ENCODE data around the gene PPARG. TPM values are rescaled to one million over a fixed set of nuclear protein-coding genes. Genes with fewer than 3 reads are reported as not detected.
"Not testable (repeated sequence)": the region's sequence is repeated elsewhere in the genome, so short reads cannot be mapped to it uniquely, and the experiment has no call there.

PPARG gene
- total RNA-seq, 1 donor from 2014 or later = 28.5 TPM

GRCh38 chr3:12280357-12280806, 8.5 kb upstream of the PPARG start:
- Histone ChIP-seq H3K27me3 (no peaks in the 10 kb centered on the region), H3K4me1 (no peaks in the 10 kb centered on the region), H3K36me3 (no peaks in the 10 kb centered on the region), H3K27ac (no peak overlapping the region), H3K4me3 (no peak overlapping the region), H3K9me3 (no peaks in the 10 kb centered on the region)
- intact Hi-C loops (cut with DNase I) = no loop called here
- TF ChIP-seq POLR2A (IDR thresholded peaks at IDR 0.05) = no peak
- TF ChIP-seq, protein P1, sequence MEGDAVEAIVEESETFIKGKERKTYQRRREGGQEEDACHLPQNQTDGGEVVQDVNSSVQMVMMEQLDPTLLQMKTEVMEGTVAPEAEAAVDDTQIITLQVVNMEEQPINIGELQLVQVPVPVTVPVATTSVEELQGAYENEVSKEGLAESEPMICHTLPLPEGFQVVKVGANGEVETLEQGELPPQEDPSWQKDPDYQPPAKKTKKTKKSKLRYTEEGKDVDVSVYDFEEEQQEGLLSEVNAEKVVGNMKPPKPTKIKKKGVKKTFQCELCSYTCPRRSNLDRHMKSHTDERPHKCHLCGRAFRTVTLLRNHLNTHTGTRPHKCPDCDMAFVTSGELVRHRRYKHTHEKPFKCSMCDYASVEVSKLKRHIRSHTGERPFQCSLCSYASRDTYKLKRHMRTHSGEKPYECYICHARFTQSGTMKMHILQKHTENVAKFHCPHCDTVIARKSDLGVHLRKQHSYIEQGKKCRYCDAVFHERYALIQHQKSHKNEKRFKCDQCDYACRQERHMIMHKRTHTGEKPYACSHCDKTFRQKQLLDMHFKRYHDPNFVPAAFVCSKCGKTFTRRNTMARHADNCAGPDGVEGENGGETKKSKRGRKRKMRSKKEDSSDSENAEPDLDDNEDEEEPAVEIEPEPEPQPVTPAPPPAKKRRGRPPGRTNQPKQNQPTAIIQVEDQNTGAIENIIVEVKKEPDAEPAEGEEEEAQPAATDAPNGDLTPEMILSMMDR (IDR thresholded peaks at IDR 0.05) = no peak
- TF ChIP-seq POLR2AphosphoS5 (IDR thresholded peaks at IDR 0.05; ENCODE audit: insufficient read depth in 1 of 2, low read depth in 1 of 2) = no peak
- no peak for DNase-seq (ENCODE audit: extremely low spot score in 2 of 2)

GRCh38 chr3:12284591-12284990, 4.3 kb upstream of the PPARG start:
- intact Hi-C loops (cut with DNase I) = no loop called here
- TF ChIP-seq POLR2AphosphoS5 (IDR thresholded peaks at IDR 0.05; ENCODE audit: insufficient read depth in 1 of 2, low read depth in 1 of 2) (no peak), POLR2A (IDR thresholded peaks at IDR 0.05) (no peak)
- TF ChIP-seq, protein P1 (IDR thresholded peaks at IDR 0.05) = no peak
- Histone ChIP-seq H3K4me3 (no peak overlapping the region), H3K27me3 (no peaks in the 10 kb centered on the region), H3K9me3 (no peaks in the 10 kb centered on the region), H3K36me3 (no peaks in the 10 kb centered on the region), H3K27ac (no peak overlapping the region), H3K4me1 (no peaks in the 10 kb centered on the region)
- DNase-seq (ENCODE audit: extremely low spot score in 2 of 2) = no peak

DNA sequence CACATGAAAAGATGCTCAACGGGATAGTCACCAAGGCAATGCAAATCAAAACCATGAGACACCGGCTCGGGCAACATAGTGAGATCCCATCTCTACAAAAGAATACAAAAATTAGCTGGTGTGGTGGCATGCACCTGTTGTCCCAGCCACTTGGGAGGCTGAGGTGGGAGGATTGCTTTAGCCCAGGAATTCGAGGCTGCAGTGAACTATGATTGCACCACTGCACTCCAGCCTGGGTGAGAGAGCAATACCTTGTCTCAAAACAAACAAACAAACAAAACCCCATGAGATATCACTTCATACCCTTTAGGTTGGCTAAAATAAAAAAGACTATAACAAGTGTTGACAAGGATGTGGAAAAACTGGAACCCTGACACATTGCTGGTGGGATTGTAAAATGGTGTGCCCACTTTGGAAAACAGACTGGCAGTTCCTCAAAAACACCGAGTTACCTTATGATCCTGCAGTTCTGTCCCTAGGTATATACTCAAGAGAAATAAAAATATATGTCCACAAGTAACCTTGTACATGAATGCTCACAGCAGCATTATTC, 3.8 kb upstream of the PPARG start:
- no peak for TF ChIP-seq POLR2A (IDR thresholded peaks at IDR 0.05)
- TF ChIP-seq, protein P1 (IDR thresholded peaks at IDR 0.05) = no peak
- no peak for TF ChIP-seq POLR2AphosphoS5 (IDR thresholded peaks at IDR 0.05; ENCODE audit: insufficient read depth in 1 of 2, low read depth in 1 of 2)
- Histone ChIP-seq H3K4me1 (no peaks in the 10 kb centered on the region), H3K4me3 (no peak overlapping the region), H3K9me3 (no peaks in the 10 kb centered on the region), H3K27me3 (no peaks in the 10 kb centered on the region), H3K36me3 (no peaks in the 10 kb centered on the region), H3K27ac (no peak overlapping the region)
- DNase-seq (ENCODE audit: extremely low spot score in 2 of 2) = no peak
- intact Hi-C loops (cut with DNase I) = no loop called here

DNA sequence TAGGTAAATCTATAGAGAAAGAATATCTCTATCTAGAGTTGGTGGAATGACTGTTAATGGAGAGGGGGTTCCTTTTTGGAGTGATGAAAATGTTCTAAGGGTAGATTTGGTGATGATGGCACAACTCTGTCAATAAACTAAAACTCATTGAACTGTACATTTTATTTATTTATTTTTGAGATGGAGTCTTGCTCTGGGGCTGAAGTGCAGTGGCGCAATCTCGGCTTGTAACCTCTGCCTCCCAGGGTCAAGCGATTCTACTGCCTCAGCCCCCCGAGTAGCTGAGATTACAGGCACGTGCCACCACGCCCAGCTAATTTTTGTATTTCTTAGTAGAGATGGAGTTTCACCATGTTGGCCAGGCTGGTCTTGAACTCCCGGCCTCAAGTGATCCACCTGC, 3.1 kb upstream of the PPARG start:
- H3K4me1 ChIP-seq; H3K27ac ChIP-seq; H3K27me3 ChIP-seq; H3K4me3 ChIP-seq; intact Hi-C loops (cut with DNase I); H3K9me3 ChIP-seq; DNase-seq (ENCODE audit: extremely low spot score in 2 of 2); H3K36me3 ChIP-seq: not testable (repeated sequence)

DNA sequence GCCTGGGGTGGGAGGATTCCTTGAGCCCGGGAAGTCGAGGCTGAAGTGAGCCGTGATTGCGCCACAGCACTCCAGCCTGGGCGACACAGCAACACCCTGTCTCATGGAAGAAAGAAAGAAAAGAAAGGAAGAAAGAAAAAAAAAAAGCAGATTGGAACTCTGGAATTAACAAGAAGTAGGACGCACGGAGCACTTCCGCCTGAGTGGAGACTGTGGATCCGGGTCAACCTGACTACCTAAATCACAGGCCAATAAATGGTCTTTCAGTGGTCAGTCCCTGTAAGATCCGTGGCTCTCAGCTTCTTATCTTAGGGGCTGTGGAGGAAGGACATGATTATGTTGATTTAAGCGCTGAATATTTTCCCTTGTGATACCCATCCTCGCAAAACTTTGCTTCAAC, 2.4 kb upstream of the PPARG start:
- peak overlapping the region; percentile 69 for H3K27ac ChIP-seq
- no peaks in the 10 kb centered on the region for H3K4me1 ChIP-seq
- H3K36me3 ChIP-seq = no peaks in the 10 kb centered on the region
- intact Hi-C loops (cut with DNase I) = no loop called here
- no peaks in the 10 kb centered on the region for H3K27me3 ChIP-seq
- H3K4me3 ChIP-seq = no peak overlapping the region
- H3K9me3 ChIP-seq = no peaks in the 10 kb centered on the region
- DNase-seq (ENCODE audit: extremely low spot score in 2 of 2) = no peak
- TF ChIP-seq POLR2A (IDR thresholded peaks at IDR 0.05) (no peak), POLR2AphosphoS5 (IDR thresholded peaks at IDR 0.05; ENCODE audit: insufficient read depth in 1 of 2, low read depth in 1 of 2) (no peak)
- TF ChIP-seq, protein P1 (IDR thresholded peaks at IDR 0.05) = no peak

All from vagina (tissue), 2 donors.